Rectal smooth muscle tissue (tissue), 1 donor: ENCODE results near the gene HS6ST1.

Experiments
- H3K27ac ChIP-seq: one replicate; pipeline ENCODE4 v1.7.0; 2013; ENCODE audit warnings: low read depth, low read length, inconsistent platforms
- H3K27me3 ChIP-seq: one replicate; pipeline ENCODE4 v1.7.0; 2013; ENCODE audit warnings: low read length; ENCODE audit not compliant: control insufficient read depth, insufficient read depth
- H3K36me3 ChIP-seq: one replicate; pipeline ENCODE4 v1.7.0; 2013; ENCODE audit warnings: low read length; ENCODE audit not compliant: control insufficient read depth, insufficient read depth
- H3K4me1 ChIP-seq: one replicate; pipeline ENCODE4 v1.7.0; 2013; ENCODE audit warnings: low read length; ENCODE audit not compliant: control insufficient read depth, insufficient read depth
- H3K4me3 ChIP-seq: one replicate; pipeline ENCODE4 v1.7.0; 2013; ENCODE audit warnings: low read length
- H3K9ac ChIP-seq: one replicate; pipeline ENCODE4 v1.7.0; 2013; ENCODE audit warnings: low read length

HS6ST1 gene

DNA sequence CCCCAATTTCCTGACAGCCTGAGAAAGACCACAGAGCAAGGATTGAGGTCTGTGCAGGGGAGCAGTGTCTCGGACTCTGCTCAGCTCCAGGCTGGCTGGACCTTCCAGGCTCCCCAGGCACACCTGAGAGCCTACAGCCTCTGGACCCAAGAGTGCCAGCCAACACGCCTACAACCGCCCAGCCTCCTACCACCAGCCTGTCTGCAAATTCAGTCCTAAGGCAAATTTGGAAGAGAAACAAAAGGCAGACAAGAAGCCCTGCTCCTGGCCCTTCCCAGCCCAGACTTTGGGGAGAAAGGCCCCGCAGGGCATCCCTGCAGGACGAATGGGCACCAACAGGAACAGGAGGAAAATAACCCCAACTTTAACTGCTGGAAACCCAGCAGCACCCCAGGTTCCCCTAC, 1.9 kb downstream of the HS6ST1 start:
- H3K9ac ChIP-seq: no peak overlapping the region
- peaks cover 2% of the 10 kb centered on the region for H3K36me3 ChIP-seq
- H3K4me3 ChIP-seq: peak overlapping the region; percentile 80
- H3K4me1 ChIP-seq: peaks cover 16% of the 10 kb centered on the region
- no peak overlapping the region for H3K27ac ChIP-seq
- no peaks in the 10 kb centered on the region for H3K27me3 ChIP-seq

DNA sequence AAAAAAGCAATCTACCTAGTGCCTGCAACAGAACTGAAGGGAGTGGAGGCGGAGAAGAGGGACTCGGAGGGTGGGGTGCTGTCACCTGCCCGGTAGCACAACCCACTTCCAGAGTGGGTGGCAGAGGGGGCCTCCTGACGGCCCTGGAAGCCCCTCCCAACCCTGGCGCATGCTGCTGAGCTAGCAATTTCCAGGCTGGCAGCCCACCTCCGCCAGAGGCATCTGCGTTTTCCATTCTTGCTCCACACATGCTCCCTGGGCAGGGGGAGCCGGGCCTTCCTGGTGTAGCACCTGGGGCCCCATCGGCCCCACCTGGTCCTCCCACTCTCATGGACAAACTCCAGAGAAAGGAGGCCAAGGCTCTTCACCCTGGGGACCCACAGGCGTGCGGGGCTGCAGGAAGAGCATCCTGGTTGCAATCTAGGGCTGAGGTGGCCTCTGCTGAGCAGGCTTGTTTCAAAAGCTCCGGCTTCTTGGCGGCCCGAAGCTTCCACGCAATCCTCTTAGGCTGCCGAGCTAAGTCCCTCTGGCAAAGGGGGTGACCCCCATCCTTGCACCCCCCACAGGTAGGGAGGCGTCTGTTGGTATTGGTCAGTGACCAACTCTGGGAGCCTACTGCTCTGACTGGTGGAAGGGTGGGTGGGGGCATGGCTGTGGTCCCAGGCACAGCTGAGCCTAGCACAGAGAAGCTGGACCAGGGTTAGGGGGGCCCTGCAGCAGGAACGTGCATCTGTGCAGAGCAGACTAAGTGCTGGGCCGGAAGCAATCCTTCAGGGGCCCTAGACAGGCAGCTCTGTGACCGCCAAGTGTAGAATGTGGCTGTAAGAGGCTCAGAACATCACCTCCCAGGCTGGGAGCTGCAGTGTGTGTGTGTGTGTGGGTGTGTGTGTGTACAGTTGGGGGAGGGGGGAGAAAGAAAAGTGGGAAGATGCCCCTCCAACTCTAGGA, 2.6 kb downstream of the HS6ST1 start:
- no peak overlapping the region for H3K27ac ChIP-seq
- no peak overlapping the region for H3K9ac ChIP-seq
- H3K4me1 ChIP-seq: peaks cover 16% of the 10 kb centered on the region
- H3K27me3 ChIP-seq: no peaks in the 10 kb centered on the region
- H3K36me3 ChIP-seq: peaks cover 2% of the 10 kb centered on the region
- H3K4me3 ChIP-seq: peak overlapping the region; percentile 80

DNA sequence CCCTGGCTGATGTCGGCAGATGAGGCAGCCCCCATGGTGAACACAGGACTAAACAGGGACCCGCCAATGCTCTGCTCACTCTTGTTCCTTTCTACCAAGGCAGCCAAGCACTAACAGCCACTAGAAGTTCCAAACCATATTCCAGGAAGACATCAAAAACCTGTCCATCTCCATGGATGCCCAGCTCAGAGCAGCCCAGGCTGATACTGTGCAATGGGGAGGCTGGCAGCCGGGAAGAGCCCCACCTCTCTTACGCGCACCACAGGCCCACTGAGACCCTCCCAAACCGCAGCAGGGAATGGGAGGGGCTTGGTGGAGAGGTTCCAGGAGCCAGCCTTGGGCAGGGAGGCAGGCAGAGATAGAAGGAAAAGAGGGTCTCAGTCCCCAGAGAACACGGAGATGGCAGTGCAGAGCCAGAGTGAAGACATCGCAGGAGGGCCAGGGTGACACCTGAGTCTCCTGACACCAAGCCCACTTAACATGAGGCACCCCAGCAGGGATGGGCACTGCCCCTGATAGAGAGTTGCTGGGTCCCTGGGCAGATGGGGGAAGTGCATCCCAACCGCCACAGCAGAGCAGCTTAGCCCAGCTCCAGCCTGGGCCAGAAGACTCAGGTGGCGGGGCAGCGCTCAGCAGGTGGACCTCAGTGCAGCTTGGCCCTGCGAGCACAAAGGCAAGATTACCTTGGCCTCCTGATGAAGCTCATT, 3.4 kb downstream of the HS6ST1 start:
- no peak overlapping the region for H3K9ac ChIP-seq
- peaks cover 16% of the 10 kb centered on the region for H3K4me1 ChIP-seq
- H3K27me3 ChIP-seq: no peaks in the 10 kb centered on the region
- no peak overlapping the region for H3K27ac ChIP-seq
- H3K4me3 ChIP-seq: peak overlapping the region; percentile 80
- peaks cover 2% of the 10 kb centered on the region for H3K36me3 ChIP-seq

DNA sequence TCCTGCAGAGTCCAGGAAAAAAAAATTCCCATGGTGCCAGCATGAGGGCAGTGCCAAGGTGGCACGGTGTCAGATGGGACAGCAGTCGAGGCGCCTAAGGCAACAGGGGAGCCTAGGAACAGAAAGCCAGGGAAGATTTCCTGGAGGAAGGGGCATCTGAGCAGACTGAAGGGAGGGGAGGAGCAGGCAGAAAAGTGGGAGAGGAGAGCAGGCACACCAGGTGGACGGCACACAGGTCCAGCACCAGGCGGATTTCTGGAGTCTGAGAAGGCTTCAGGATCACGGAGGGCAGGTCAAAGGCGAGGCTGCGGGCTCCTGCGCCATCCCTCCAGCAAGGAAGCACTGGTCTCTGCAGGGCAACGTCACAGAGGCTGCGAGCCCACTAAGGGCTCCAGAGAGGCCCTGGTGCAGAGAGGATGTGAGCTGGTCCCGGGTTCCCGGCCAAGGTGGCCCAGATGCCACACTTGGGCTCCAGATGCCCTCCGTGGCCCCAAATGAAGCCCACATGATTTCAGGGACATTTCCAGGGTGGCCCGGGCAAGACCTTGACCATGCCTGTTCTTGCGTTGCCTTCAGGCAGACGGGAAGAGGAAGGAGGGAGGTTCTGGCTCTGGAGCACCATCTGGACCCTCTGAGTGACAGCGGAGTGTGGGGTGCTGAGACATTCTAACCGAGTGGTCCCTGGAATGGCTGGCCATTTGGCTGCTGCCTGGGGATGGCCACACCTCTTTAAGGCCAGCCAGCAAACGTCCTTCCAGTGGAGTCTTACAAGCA, 4.1 kb downstream of the HS6ST1 start:
- H3K36me3 ChIP-seq: peaks cover 2% of the 10 kb centered on the region
- H3K4me3 ChIP-seq: peak overlapping the region; percentile 9
- H3K27ac ChIP-seq: no peak overlapping the region
- no peaks in the 10 kb centered on the region for H3K27me3 ChIP-seq
- H3K9ac ChIP-seq: no peak overlapping the region
- peaks cover 18% of the 10 kb centered on the region for H3K4me1 ChIP-seq

DNA sequence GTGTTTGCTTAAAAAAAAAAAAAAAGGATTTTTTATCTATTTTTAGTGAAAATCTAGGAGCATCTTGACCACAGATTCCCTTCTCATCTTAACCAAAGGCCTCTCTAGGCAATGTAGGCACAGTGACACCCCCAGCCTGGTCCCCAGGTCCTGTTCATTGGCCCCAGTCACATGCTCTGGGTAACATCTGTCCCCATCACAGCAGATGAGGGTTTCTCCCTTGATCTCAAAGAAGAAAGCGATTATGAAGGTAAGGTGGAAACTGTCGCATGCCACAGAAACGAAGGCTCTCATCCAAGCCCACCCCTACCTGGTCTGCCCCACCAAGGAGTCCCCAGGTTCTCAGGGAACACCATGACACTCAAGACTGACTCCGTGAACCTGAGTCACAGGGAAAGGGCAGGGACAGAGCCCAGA, 4.7 kb downstream of the HS6ST1 start:
- no peaks in the 10 kb centered on the region for H3K27me3 ChIP-seq
- H3K4me3 ChIP-seq: peak overlapping the region; percentile 9
- peaks cover 21% of the 10 kb centered on the region for H3K4me1 ChIP-seq
- H3K36me3 ChIP-seq: peaks cover 2% of the 10 kb centered on the region
- no peak overlapping the region for H3K9ac ChIP-seq
- no peak overlapping the region for H3K27ac ChIP-seq

DNA sequence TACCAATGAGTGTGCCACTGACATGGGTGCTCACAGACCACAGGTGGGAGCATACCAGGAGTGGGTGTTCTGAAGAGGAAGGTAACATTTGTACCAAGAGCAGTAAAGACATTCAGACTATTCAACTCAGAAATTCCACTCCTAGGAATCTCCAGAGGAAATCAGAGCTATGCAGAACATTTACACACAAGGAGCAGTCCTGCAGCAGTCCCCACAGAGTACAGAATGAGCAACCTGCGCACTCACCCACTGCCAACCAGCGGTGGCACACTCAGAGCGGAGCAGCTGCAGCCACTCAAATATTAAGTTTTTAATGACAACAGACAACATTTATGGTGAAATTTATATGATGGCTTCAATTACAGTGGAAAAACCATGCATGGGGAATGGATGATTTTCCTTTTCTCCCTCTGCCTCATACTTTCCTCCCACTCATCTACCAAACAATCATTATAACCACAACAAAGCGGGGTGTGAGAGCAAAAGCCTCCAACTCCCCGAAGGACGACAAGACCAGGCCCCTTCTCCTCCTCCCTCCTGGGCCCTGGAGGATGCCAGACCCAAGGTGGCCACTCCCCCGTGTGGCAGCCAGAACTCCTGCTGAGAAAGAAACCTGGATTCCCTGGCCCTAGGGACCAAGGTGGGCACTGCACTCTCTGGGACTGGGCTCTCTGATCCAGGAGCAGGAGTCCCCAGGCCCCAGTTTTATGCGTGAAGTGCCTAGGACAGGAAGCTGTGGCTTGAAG, 5.4 kb downstream of the HS6ST1 start:
- H3K27ac ChIP-seq: peak overlapping the region; percentile 16
- peaks cover 21% of the 10 kb centered on the region for H3K4me1 ChIP-seq
- H3K36me3 ChIP-seq: peaks cover 2% of the 10 kb centered on the region
- H3K9ac ChIP-seq: no peak overlapping the region
- H3K27me3 ChIP-seq: no peaks in the 10 kb centered on the region
- no peak overlapping the region for H3K4me3 ChIP-seq

DNA sequence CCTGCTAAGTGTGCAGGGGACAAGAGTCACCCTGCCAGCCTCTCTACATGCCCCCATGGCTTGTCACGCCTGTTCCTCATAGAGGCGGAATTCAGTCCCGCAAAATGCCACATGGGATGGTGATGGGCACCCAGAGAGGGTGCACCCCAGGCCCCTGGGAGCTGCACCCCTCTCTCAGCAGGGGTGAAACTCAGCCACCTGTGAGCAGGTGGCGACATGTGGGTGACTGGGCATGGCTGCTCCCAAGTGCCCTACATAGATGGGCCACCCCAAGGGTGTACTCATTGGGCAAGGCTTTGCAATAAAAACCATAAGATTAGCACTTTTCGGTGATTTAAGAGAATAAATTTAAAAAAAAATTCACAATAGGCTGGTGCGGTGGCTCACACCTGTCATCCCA, 6.3 kb downstream of the HS6ST1 start:
- H3K4me1 ChIP-seq: peaks cover 21% of the 10 kb centered on the region
- peaks cover 1% of the 10 kb centered on the region for H3K36me3 ChIP-seq

DNA sequence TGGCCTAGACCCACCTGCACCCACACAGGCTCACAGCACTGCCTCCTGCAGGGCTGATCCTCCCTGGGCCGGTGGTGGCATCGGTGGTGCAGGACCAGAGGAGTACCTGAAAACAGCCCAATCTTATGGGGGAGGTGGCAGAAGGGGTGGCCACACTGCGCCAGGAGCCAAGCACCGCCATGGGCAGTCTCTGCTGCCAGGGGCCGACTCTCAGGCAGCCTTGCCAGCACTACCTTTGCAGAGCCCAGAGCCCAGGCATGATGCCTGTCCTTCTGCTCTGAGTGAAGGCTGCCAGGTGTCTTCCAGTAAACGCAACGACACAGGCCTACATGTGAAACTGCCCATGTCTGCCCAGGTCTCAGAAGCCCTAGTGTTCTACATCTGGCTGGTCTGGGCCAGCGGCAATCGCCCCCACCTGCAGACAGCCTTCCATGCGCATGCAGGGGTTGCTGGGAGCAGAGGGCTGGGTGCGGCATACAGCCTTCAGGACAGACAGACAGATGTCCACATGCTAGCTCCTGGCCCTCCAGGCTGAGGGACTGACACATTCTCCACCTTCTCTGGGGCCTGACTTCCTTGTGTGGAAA, 6.8 kb downstream of the HS6ST1 start:
- H3K4me1 ChIP-seq: peaks cover 23% of the 10 kb centered on the region
- no peak overlapping the region for H3K9ac ChIP-seq
- no peak overlapping the region for H3K27ac ChIP-seq
- H3K36me3 ChIP-seq: no peaks in the 10 kb centered on the region
- H3K4me3 ChIP-seq: no peak overlapping the region
- H3K27me3 ChIP-seq: no peaks in the 10 kb centered on the region

More for the DNA sequence above, 6.3 kb downstream of the HS6ST1 start:
- Histone ChIP-seq H3K9ac (no peak overlapping the region), H3K4me3 (no peak overlapping the region), H3K27ac (no peak overlapping the region), H3K27me3 (no peaks in the 10 kb centered on the region)

DNA sequence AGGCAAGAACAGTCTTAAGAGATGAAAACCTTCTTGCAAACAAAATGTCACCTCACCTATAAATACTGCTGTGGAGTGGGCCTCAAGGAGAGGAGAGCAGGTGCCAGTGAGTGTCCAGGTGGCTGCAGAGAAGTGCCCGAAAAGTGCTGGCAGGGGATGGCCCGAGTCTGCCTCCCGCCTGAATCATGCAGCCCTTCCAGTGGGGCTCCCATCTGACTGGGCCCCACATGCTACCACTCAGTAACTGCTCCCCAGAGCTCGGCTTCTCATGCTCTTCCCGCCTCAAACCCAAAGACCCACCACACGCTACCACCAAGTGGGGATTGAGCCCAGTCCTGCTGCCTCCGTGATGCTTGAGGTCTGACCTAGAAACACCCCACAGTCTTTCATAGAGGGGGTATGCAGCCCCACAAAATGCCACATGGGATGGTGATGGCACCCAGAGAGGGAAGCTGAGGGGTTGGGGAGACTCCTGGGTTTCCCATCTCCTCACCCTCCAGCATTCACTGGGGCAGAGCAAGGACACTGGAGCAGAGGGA, 7.4 kb downstream of the HS6ST1 start:
- Histone ChIP-seq H3K36me3 (no peaks in the 10 kb centered on the region), H3K27ac (no peak overlapping the region), H3K9ac (no peak overlapping the region), H3K27me3 (no peaks in the 10 kb centered on the region), H3K4me1 (peaks cover 23% of the 10 kb centered on the region), H3K4me3 (no peak overlapping the region)

DNA sequence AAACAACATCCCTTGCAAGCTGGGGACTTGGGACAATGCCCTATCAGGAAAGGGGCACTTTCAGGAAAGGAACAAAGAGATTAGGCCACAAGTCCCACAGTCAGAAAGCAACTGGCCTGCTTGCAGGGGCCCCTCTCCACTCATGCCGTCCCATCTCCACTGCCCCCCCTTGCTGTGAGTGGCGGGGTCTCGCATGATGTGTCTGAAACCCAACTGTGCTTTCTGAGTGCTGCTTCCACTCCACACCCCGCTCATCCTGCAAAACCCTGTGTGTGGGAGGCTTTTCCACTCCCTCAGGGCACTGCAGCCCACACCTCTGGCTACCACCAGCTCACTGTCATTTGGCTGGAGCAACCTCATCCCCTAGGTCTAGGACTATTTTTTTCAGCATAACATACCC, 7.9 kb downstream of the HS6ST1 start:
- H3K27ac ChIP-seq: no peak overlapping the region
- no peaks in the 10 kb centered on the region for H3K36me3 ChIP-seq
- no peaks in the 10 kb centered on the region for H3K27me3 ChIP-seq
- peaks cover 25% of the 10 kb centered on the region for H3K4me1 ChIP-seq
- no peak overlapping the region for H3K9ac ChIP-seq
- H3K4me3 ChIP-seq: no peak overlapping the region

DNA sequence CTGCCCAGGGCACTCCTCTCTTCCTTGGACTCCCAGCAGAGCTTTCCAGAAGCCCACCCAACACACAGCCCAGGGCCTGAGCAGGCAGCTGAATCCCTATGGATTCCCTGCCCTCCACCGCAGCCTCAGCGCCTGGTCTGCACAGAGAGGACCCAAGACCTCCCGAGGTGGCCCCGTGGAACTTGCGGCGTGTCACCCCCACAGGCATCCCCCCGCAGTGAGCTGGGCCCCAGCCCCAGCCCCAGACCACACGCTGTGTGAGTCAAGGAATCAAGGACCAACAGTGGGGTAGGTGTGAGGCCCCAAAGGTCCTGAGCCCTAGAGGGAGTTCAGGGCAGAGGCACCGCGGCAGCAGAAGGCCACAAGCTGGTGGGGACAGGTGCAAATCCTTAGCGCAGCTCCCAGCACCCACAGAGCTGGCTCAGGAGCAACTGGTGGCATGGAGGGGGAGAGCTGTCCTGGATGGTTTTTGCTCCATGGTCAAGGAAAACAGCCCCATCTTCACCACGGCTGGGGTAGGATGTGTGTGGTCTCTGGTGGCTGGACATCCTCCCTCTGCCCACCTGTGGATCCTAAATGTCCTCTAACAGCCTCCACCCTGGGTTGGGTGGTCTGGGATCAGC, 8.5 kb downstream of the HS6ST1 start:
- Histone ChIP-seq H3K4me1 (peaks cover 27% of the 10 kb centered on the region), H3K36me3 (no peaks in the 10 kb centered on the region), H3K27me3 (no peaks in the 10 kb centered on the region), H3K4me3 (no peak overlapping the region), H3K9ac (no peak overlapping the region), H3K27ac (peak overlapping the region; percentile 18)
